Panc1 (cell line): ENCODE measurements around the gene ALKBH7. TPM values are rescaled to one million over a fixed set of nuclear protein-coding genes. Genes with fewer than 3 reads are reported as not detected.

Source experiments
- ATAC-seq: fragments of 200-7000 bp; cut with Tn5 transposase; 2 replicates; pipeline ENCODE4 v1.9.1; 2020; ENCODE audit warnings: mild to moderate bottlenecking, moderate library complexity
- BruUV-seq: library from RNA; stranded (reverse); fragments of 400-500 nt; replicated peaks from 2 replicates; lab custom pipeline; 2021; lab: Mats Ljungman, UMichigan
- CTCF ChIA-PET: fragments of 300-600 bp; sonication (Branson Sonifier 250); formaldehyde crosslinking; loops from one replicate; lab custom pipeline; 2022; ENCODE audit warnings: antibody characterized with exemption; lab: Charles Lee
- POLR2A ChIA-PET: fragments of 300-600 bp; sonication (Branson Sonifier 250); formaldehyde crosslinking; loops from one replicate; lab custom pipeline; 2022; ENCODE audit warnings: antibody characterized with exemption; lab: Charles Lee
- DNase-seq: peaks from one replicate; pipeline ENCODE4 v3.0.0-alpha.2; 2010; ENCODE audit warnings: low read depth, low spot score
- H3K27ac ChIP-seq: 2 replicates; pipeline ENCODE4 v1.5.1; 2011; ENCODE audit warnings: mild to moderate bottlenecking, low read length, inconsistent platforms
- H3K27me3 ChIP-seq: fragments of 200-500 bp; sonication (Bioruptor generic); 2 replicates; pipeline ENCODE4 v1.6.0; 2014; ENCODE audit warnings: low read length, inconsistent platforms; ENCODE audit not compliant: control insufficient read depth, insufficient read depth
- H3K36me3 ChIP-seq: fragments of 200-500 bp; sonication (Bioruptor generic); 2 replicates; pipeline ENCODE4 v1.5.1; 2014; ENCODE audit warnings: inconsistent platforms, mild to moderate bottlenecking, low read length, moderate library complexity; ENCODE audit not compliant: control insufficient read depth, insufficient read depth
- H3K4me1 ChIP-seq: 2 replicates; pipeline ENCODE4 v1.5.1; 2011; ENCODE audit warnings: inconsistent platforms, mild to moderate bottlenecking, low read length, moderate library complexity; ENCODE audit not compliant: control insufficient read depth, insufficient read depth
- H3K4me3 ChIP-seq, 2 experiments: 2 replicates each; pipeline ENCODE4 v1.5.1; 2011 to 2012; ENCODE audit warnings: low read depth in 2 of 2, low read length in 2 of 2, mild to moderate bottlenecking in 2 of 2, inconsistent platforms in 1 of 2, moderate library complexity in 1 of 2
- H3K9me3 ChIP-seq: fragments of 200-500 bp; sonication (Bioruptor generic); 2 replicates; pipeline ENCODE4 v1.5.1; 2014; ENCODE audit warnings: low read depth, mild to moderate bottlenecking, inconsistent platforms, low read length, moderate library complexity; ENCODE audit not compliant: control insufficient read depth, insufficient read depth
- POLR2AphosphoS5 ChIP-seq: IDR thresholded peaks from 2 replicates; pipeline ENCODE4 v1.6.1; 2012; ENCODE audit warnings: mild to moderate bottlenecking, low read depth, low read length, moderate library complexity
- SIN3A ChIP-seq: IDR thresholded peaks from 2 replicates; pipeline ENCODE4 v1.6.1; 2012; ENCODE audit warnings: low read depth, mild to moderate bottlenecking, low read length, moderate library complexity, borderline replicate concordance; ENCODE audit not compliant: insufficient read depth
- TCF7L2 ChIP-seq: IDR thresholded peaks from 2 replicates; pipeline ENCODE4 v1.6.1; 2011; ENCODE audit warnings: mild to moderate bottlenecking, low read depth, low read length, inconsistent platforms
- in situ Hi-C: cut with HindIII; loops from 2 replicates; pipeline ENCODE4 v1.10.0; 2016; ENCODE audit warnings: low sequenced_read_pairs, low pct_unique_long_range_greater_than_20kb
- intact Hi-C: fragments of 100-400 bp; cut with micrococcal nuclease; formaldehyde crosslinking; loops from one replicate; pipeline ENCODE4 v1.10.0; 2022; ENCODE audit not compliant: unreplicated experiment
- total RNA-seq: library from RNA; stranded (reverse); gene quantifications from one replicate; pipeline ENCODE4 v1.2.1, GENCODE V29; 2021; ENCODE audit not compliant: unreplicated experiment
- TF ChIP-seq, protein P1 (sequence below), 2 experiments: IDR thresholded peaks; 2 replicates each; pipeline ENCODE4 v1.6.1; 2011 to 2012; ENCODE audit warnings: low read depth in 2 of 2, control low read depth in 1 of 2, low read length in 1 of 2, mild to moderate bottlenecking in 1 of 2, moderate library complexity in 1 of 2; ENCODE audit not compliant: insufficient read depth in 1 of 2
- TF ChIP-seq, protein P2 (sequence below): fragments of 450-650 bp; IDR thresholded peaks from 2 replicates; pipeline ENCODE4 v1.5.1; 2017; ENCODE audit warnings: mild to moderate bottlenecking

ALKBH7 gene
- total RNA-seq, 1 experiment from 2014 or later = 65.0 TPM

DNA sequence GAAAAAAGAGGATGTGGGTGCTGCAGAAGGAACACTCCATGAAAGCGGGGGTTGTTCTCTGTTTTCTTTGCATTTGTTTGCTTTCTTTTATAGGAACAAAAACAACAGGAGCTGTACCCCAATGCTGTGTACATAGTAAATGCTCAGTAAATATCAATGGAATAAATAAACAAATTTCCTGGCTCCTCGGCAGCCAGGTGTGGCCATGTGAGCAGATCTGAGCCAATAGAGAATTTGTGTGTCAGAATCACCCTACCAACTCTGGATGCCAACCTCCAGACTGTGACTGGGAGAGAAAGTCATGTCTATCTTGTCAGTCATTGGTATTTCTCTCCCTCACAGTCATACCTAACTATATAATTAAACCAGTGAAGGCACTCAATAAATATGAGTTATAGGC, 21.9 kb upstream of the ALKBH7 start:
- intact Hi-C loops = no loop called here
- BruUV-seq = no TSS peak
- in situ Hi-C loops = no loop called here
- 0 out of 2 replicates have a peak, but pooled peaks cover 2% of the 10 kb centered on the region for H3K27me3 ChIP-seq
- H3K4me1 ChIP-seq = no peaks in the 10 kb centered on the region
- CTCF ChIA-PET = no interaction called here
- no peak for TF ChIP-seq POLR2AphosphoS5
- no peak for TF ChIP-seq SIN3A
- TF ChIP-seq TCF7L2 = no peak
- TF ChIP-seq, protein P1, sequence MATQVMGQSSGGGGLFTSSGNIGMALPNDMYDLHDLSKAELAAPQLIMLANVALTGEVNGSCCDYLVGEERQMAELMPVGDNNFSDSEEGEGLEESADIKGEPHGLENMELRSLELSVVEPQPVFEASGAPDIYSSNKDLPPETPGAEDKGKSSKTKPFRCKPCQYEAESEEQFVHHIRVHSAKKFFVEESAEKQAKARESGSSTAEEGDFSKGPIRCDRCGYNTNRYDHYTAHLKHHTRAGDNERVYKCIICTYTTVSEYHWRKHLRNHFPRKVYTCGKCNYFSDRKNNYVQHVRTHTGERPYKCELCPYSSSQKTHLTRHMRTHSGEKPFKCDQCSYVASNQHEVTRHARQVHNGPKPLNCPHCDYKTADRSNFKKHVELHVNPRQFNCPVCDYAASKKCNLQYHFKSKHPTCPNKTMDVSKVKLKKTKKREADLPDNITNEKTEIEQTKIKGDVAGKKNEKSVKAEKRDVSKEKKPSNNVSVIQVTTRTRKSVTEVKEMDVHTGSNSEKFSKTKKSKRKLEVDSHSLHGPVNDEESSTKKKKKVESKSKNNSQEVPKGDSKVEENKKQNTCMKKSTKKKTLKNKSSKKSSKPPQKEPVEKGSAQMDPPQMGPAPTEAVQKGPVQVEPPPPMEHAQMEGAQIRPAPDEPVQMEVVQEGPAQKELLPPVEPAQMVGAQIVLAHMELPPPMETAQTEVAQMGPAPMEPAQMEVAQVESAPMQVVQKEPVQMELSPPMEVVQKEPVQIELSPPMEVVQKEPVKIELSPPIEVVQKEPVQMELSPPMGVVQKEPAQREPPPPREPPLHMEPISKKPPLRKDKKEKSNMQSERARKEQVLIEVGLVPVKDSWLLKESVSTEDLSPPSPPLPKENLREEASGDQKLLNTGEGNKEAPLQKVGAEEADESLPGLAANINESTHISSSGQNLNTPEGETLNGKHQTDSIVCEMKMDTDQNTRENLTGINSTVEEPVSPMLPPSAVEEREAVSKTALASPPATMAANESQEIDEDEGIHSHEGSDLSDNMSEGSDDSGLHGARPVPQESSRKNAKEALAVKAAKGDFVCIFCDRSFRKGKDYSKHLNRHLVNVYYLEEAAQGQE (IDR thresholded peaks at IDR 0.05; ENCODE audit: insufficient read depth in 1 of 2, low read depth in 2 of 2, low read length in 1 of 2) = no peak
- TF ChIP-seq, protein P2, sequence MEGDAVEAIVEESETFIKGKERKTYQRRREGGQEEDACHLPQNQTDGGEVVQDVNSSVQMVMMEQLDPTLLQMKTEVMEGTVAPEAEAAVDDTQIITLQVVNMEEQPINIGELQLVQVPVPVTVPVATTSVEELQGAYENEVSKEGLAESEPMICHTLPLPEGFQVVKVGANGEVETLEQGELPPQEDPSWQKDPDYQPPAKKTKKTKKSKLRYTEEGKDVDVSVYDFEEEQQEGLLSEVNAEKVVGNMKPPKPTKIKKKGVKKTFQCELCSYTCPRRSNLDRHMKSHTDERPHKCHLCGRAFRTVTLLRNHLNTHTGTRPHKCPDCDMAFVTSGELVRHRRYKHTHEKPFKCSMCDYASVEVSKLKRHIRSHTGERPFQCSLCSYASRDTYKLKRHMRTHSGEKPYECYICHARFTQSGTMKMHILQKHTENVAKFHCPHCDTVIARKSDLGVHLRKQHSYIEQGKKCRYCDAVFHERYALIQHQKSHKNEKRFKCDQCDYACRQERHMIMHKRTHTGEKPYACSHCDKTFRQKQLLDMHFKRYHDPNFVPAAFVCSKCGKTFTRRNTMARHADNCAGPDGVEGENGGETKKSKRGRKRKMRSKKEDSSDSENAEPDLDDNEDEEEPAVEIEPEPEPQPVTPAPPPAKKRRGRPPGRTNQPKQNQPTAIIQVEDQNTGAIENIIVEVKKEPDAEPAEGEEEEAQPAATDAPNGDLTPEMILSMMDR = no peak
- no peaks in the 10 kb centered on the region for H3K9me3 ChIP-seq
- no peak for DNase-seq
- POLR2A ChIA-PET = no interaction called here
- no peaks in the 10 kb centered on the region for H3K36me3 ChIP-seq
- H3K27ac ChIP-seq = no peak overlapping the region
- no peak for ATAC-seq
- H3K4me3 ChIP-seq = no peak overlapping the region

DNA sequence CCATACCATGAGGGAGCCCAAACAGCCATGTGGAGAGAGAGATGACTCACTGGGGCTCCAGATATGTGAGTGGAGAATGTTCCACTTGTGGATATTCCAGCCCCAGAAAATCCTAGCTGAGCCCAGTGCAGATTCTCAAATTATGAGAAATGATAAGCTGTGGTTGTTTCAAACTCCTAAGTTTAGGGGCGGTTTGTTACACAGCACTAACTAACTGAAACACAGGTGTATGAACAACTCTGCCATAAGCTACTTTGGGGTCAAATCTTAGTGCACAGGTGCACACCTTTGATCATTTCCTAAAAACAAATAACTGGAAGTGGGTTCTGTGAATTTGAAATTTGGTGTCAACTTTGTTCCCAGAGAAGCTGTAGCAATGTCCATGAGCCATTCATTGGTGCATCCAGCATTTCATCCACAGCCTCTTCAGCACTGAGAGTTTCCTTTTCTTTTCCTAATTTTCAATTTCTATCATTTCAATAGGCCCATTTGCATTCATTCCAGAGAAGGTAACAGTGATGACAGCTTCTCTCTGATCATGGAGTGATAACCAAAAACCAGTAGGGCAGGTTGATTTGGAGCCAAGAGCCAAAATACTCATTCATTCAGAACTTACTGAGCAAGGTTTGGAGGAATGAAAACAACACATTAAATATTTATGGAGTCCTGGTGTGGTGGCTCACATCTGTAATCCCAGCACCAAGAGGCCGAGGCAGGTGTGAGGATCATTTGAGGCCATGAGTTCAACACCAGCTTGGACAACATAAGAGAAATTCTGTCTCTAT, 20.0 kb upstream of the ALKBH7 start:
- 0 out of 2 replicates have a peak, but pooled peaks cover 2% of the 10 kb centered on the region for H3K27me3 ChIP-seq
- no peaks in the 10 kb centered on the region for H3K4me1 ChIP-seq
- intact Hi-C loops = no loop called here

More for the DNA sequence above, 20.0 kb upstream of the ALKBH7 start:
- TF ChIP-seq, protein P1 (IDR thresholded peaks at IDR 0.05; ENCODE audit: insufficient read depth in 1 of 2, low read depth in 2 of 2, low read length in 1 of 2) = no peak
- TF ChIP-seq, protein P2 = no peak
- no peak for TF ChIP-seq SIN3A
- TF ChIP-seq POLR2AphosphoS5 = no peak
- no peak for TF ChIP-seq TCF7L2
- ChIA-PET CTCF (no interaction called here), POLR2A (interaction anchor here (0.5 kb wide), 1 partner anchor 224 kb away, joined by 3 read pairs; no protein-coding TSS in a partner anchor)
- in situ Hi-C loops = no loop called here
- no peaks in the 10 kb centered on the region for H3K9me3 ChIP-seq
- no peak overlapping the region for H3K4me3 ChIP-seq
- no peaks in the 10 kb centered on the region for H3K36me3 ChIP-seq
- ATAC-seq (no peak), DNase-seq (no peak)
- no peak overlapping the region for H3K27ac ChIP-seq
- BruUV-seq = no TSS peak
